Smooth muscle cell (in vitro differentiated cells): ENCODE results near the gene ID2. TPM values are rescaled to one million over a fixed set of nuclear protein-coding genes. Genes with fewer than 3 reads are reported as not detected.

Source experiments
- DNase-seq: peaks from one replicate; lab custom pipeline; 2025; ENCODE audit not compliant: unreplicated experiment; lab: John Stamatoyannopoulos, UW
- H2AFZ ChIP-seq: fragments of 200-600 bp; sonication (generic); 2 replicates; pipeline ENCODE4 v1.6.0; 2016; ENCODE audit warnings: antibody characterized with exemption, low read depth, mild to moderate bottlenecking
- H3F3A ChIP-seq: fragments of 200-600 bp; sonication (generic); 2 replicates; pipeline ENCODE4 v1.6.0; 2017; ENCODE audit warnings: antibody characterized with exemption, low read depth
- H3K27ac ChIP-seq: fragments of 200-600 bp; sonication (generic); 2 replicates; pipeline ENCODE4 v1.5.1; 2016; ENCODE audit warnings: low read depth, mild to moderate bottlenecking
- H3K27me3 ChIP-seq: fragments of 200-600 bp; sonication (generic); 2 replicates; pipeline ENCODE4 v1.6.1; 2016; ENCODE audit warnings: low read depth, mild to moderate bottlenecking
- H3K36me3 ChIP-seq: fragments of 200-600 bp; sonication (generic); 2 replicates; pipeline ENCODE4 v1.5.1; 2016; ENCODE audit warnings: low read depth
- H3K4me1 ChIP-seq: fragments of 200-600 bp; sonication (generic); 2 replicates; pipeline ENCODE4 v1.5.1; 2016; ENCODE audit warnings: low read depth
- H3K4me2 ChIP-seq: fragments of 200-600 bp; sonication (generic); 2 replicates; pipeline ENCODE4 v1.6.0; 2016; ENCODE audit warnings: mild to moderate bottlenecking
- H3K4me3 ChIP-seq: fragments of 200-600 bp; sonication (generic); 2 replicates; pipeline ENCODE4 v1.5.1; 2016; ENCODE audit warnings: mild to moderate bottlenecking
- H3K79me2 ChIP-seq: fragments of 200-600 bp; sonication (generic); 2 replicates; pipeline ENCODE4 v1.6.0; 2016; ENCODE audit warnings: low read depth, mild to moderate bottlenecking
- H3K9ac ChIP-seq: fragments of 200-600 bp; sonication (generic); 2 replicates; pipeline ENCODE4 v1.6.0; 2016; ENCODE audit warnings: low read depth
- H3K9me3 ChIP-seq: fragments of 200-600 bp; sonication (generic); replicated peaks from 2 replicates; pipeline ENCODE4 v1.5.1; 2016; ENCODE audit warnings: low read depth
- H4K20me1 ChIP-seq: fragments of 200-600 bp; sonication (generic); 2 replicates; pipeline ENCODE4 v1.6.0; 2016; ENCODE audit warnings: low read depth
- WGBS: methylation state at CpG from one replicate; pipeline ENCODE4 v1.1.7; 2016; ENCODE audit warnings: low lambda C conversion rate; 5-methylcytosine and 5-hydroxymethylcytosine counted together
- polyA plus RNA-seq: library from polyadenylated mRNA; unstranded; fragments of >200 nt; fragmentation: Nextera tagmentation; extraction: Ambion mirVana; gene quantifications from 2 replicates; pipeline ENCODE4 v1.2.1, GENCODE V29; 2016
- total RNA-seq: library from RNA; depleted of rRNA; stranded (reverse); fragments of >200 nt; gene quantifications from 2 replicates; pipeline ENCODE4 v1.2.3, GENCODE V29; 2014
- TF ChIP-seq, protein P1 (sequence below): fragments of 200-600 bp; sonication (generic); IDR thresholded peaks from 2 replicates; pipeline ENCODE4 v1.5.1; 2017; ENCODE audit warnings: borderline replicate concordance, mild to moderate bottlenecking, antibody characterized with exemption; ENCODE audit not compliant: insufficient read depth, poor library complexity, severe bottlenecking

ID2 gene
- total and polyA plus RNA-seq, 2 experiments from 2014 or later, result 83.9 to 218 TPM

DNA sequence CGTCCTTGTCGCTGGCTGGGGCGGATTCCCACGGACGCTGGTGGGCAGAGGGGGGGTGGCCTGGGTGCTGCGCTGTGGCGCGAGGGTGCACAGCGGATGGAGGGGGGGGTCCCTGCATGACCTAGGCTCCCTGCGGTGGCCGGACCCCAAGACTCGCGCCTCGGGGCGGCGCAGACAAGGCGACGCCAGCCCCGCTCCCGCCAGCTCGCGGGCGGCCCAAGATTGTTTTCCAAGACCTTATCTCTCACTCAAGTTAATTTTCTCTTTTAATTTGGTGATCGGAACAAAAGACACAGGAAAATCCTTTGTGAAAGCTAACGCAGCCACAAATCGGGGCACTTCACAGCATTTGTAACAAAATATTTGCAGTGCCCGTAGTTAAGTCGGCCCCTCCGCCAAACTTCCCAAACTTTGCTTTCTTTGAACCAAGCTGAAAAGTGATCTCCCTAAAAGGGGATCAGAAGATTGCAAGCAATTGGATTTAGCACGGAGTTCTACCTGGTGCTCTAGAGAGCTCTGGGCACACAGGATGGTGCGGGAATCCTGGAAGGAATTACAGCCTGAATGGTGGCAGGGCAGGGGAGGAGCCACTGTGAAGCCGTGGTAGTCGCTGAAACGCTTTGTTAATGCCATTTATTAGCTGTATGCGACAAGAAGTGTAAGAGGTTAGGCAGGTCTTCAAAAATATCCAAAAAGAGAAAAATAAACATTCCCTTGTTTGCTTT, 4.8 kb upstream of the ID2 start:
- DNase-seq, result no peak
- H3F3A ChIP-seq, result peaks cover 35% of the 10 kb centered on the region
- H4K20me1 ChIP-seq, result peaks cover 1% of the 10 kb centered on the region
- H3K9me3 ChIP-seq, result no peaks in the 10 kb centered on the region
- H3K9ac ChIP-seq, result peak overlapping the region; percentile 68
- 3% methylated on average over 30 of the region's 35 CpGs for WGBS
- peaks cover under 1% of the 10 kb centered on the region for H3K79me2 ChIP-seq
- H2AFZ ChIP-seq, result peak overlapping the region; percentile 82
- H3K27me3 ChIP-seq, result no peaks in the 10 kb centered on the region
- H3K36me3 ChIP-seq, result no peaks in the 10 kb centered on the region
- peak overlapping the region; percentile 73 for H3K27ac ChIP-seq
- peak overlapping the region; percentile 56 for H3K4me3 ChIP-seq
- peaks cover 36% of the 10 kb centered on the region for H3K4me1 ChIP-seq
- TF ChIP-seq, protein P1, sequence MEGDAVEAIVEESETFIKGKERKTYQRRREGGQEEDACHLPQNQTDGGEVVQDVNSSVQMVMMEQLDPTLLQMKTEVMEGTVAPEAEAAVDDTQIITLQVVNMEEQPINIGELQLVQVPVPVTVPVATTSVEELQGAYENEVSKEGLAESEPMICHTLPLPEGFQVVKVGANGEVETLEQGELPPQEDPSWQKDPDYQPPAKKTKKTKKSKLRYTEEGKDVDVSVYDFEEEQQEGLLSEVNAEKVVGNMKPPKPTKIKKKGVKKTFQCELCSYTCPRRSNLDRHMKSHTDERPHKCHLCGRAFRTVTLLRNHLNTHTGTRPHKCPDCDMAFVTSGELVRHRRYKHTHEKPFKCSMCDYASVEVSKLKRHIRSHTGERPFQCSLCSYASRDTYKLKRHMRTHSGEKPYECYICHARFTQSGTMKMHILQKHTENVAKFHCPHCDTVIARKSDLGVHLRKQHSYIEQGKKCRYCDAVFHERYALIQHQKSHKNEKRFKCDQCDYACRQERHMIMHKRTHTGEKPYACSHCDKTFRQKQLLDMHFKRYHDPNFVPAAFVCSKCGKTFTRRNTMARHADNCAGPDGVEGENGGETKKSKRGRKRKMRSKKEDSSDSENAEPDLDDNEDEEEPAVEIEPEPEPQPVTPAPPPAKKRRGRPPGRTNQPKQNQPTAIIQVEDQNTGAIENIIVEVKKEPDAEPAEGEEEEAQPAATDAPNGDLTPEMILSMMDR, result no peak
- peak overlapping the region; percentile 89 for H3K4me2 ChIP-seq

DNA sequence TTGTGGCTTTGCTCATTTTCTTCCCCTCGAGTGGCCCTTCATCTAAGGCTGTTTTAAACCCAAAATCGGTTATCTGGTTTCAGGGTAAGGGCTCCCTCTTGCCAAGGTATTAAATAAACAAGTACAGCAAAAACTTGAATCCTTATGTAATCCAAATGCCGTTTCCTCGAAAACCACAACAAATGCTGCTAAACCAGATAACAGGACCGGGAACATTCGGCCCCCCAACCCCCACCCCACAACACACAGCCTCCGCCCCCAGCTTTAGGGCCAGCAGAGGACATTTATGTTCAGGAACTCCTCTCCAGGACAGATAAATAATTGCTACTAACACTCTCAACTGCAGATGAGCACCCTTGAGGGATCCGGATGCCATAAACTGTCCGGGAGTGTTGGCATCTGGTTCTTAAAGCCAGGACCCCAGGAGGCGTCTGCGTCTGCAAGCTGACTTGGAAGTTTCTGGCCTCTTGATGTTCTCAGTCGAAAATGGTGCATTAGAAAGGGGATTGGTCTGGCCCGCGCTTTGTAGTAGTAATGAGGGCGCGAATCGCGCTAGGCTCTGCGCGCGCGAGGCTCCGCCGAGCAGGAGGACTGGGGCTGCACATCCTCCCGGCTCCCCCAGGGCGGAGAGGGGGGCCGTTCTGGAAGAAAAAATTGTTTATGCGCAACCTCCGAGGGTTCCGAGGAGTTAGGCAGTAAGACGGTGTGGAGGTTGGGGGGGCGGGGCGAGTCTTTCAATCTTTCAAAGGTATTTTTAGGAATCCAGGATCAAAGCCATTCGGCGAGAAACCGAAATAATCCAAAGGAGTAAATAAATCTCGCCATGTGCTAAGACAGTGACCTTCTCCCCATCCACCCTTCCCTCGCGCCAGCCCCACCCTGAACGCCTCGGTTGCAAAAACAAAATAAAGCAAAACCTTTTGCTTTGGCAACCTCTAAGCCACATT, 3.9 kb upstream of the ID2 start:
- peak overlapping the region; percentile 89 for H3K4me2 ChIP-seq
- peak overlapping the region; percentile 68 for H3K9ac ChIP-seq
- H3K36me3 ChIP-seq, result no peaks in the 10 kb centered on the region
- no peak for DNase-seq
- WGBS, result under 1% methylated on average over 40 of the region's 41 CpGs
- peaks cover 9% of the 10 kb centered on the region for H4K20me1 ChIP-seq
- peak overlapping the region; percentile 23 for H2AFZ ChIP-seq
- peaks cover 36% of the 10 kb centered on the region for H3K4me1 ChIP-seq
- peak overlapping the region; percentile 73 for H3K27ac ChIP-seq
- H3K4me3 ChIP-seq, result peak overlapping the region; percentile 56
- H3K27me3 ChIP-seq, result no peaks in the 10 kb centered on the region
- peaks cover 35% of the 10 kb centered on the region for H3F3A ChIP-seq
- H3K9me3 ChIP-seq, result no peaks in the 10 kb centered on the region
- peaks cover 9% of the 10 kb centered on the region for H3K79me2 ChIP-seq
- TF ChIP-seq, protein P1, result no peak

DNA sequence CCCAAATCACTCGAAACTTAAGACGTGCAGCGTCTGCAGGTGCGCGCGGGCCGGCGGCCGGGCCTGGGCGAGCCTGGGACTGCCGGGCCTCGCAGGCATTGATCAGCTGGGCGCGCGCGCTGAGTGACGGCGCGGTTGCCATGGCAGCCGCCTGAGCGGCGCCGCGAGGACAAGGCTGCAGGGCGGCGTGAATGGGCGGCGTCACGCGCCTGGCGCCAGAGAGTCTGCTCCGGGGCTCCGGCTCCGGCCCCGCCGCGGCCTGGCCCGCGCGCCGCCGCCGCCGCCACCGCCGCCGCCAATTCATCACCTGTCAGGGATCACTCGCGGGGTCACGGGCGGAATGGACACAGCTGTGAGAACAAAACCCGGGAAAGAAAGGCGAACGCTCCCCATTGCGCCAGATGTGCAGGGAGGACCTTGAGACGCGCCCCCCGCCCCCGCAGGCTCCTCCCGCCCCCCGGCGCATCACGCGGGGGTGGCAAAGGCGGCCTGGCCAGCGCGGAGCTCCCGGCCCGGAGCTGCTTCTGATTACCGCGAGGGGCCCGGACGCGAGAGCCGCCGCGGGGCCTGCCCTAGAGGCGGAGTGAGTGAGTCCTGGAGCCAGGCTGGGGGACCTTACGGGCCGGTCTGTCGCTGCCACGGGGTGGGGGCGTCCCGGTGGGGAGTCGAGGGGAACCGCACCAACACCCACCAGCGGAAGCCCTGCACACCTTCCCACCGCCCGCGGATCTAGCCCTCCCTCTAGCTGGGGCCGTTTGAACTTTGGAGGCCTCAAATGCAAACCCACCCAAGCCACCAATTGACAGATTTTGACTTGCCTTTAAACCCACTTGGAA, 2.9 kb upstream of the ID2 start:
- Histone ChIP-seq H3K4me3 (peak overlapping the region; percentile 56), H3K4me2 (peak overlapping the region; percentile 89), H2AFZ (peak overlapping the region; percentile 61), H3K9me3 (no peaks in the 10 kb centered on the region), H3K79me2 (peaks cover 16% of the 10 kb centered on the region), H3K4me1 (peaks cover 36% of the 10 kb centered on the region), H3K36me3 (no peaks in the 10 kb centered on the region), H3K27ac (peak overlapping the region; percentile 97), H4K20me1 (peaks cover 20% of the 10 kb centered on the region), H3K9ac (peak overlapping the region; percentile 87), H3K27me3 (no peaks in the 10 kb centered on the region), H3F3A (peaks cover 35% of the 10 kb centered on the region)
- WGBS, result 1% methylated on average over 56 of the region's 91 CpGs
- TF ChIP-seq, protein P1, result no peak
- peak; percentile 85 for DNase-seq
